ENCODE results near the gene TEX101.

TEX101 gene

GRCh38 chr19:43452582-43452981 is 37.9 kb downstream of the TEX101 start:
- no peak for FAIRE-seq

GRCh38 chr19:43454031-43454430 is 39.3 kb downstream of the TEX101 start:
- no peak for FAIRE-seq

GRCh38 chr19:43455321-43456113 is 40.8 kb downstream of the TEX101 start:
- FAIRE-seq: no peak

- FAIRE-seq: no peak
Measured at GRCh38 chr19:43457809-43458208, 43.1 kb downstream of the TEX101 start.

GRCh38 chr19:43460362-43461016 is 45.8 kb downstream of the TEX101 start:
- no peak for FAIRE-seq

- FAIRE-seq: no peak
Measured at GRCh38 chr19:43461303-43461702, 46.6 kb downstream of the TEX101 start.

- no peak for FAIRE-seq
Measured at GRCh38 chr19:43462383-43462782, 47.7 kb downstream of the TEX101 start.

GRCh38 chr19:43462785-43463380 is 48.2 kb downstream of the TEX101 start:
- FAIRE-seq: no peak

GRCh38 chr19:43463381-43464133 is 48.9 kb downstream of the TEX101 start:
- no peak for FAIRE-seq

- FAIRE-seq: no peak
Measured at GRCh38 chr19:43464134-43464775, 49.6 kb downstream of the TEX101 start.

GRCh38 chr19:43465468-43466120 is 50.9 kb downstream of the TEX101 start, which contains the start of gene LYPD3:
Gene LYPD3, minus strand, starts transcription at chr19:43465608. Its CDS starts 37 bp downstream, at chr19:43465571.
- no peak for FAIRE-seq

GRCh38 chr19:43466793-43467192 is 52.1 kb downstream of the TEX101 start:
- no peak for FAIRE-seq

- FAIRE-seq: no peak
Measured at GRCh38 chr19:43467276-43467675, 52.6 kb downstream of the TEX101 start.

- FAIRE-seq: no peak
Measured at GRCh38 chr19:43467730-43468129, 53.0 kb downstream of the TEX101 start.
